HEK293 (cell line): ENCODE results near the gene WDR47.

Source experiments
- CTCF ChIA-PET: fragments of 350-600 bp; formaldehyde crosslinking; extraction: SDS; loops from one replicate; lab custom pipeline; 2021; ENCODE audit warnings: antibody characterized with exemption; lab: Yijun Ruan, JAX
- POLR2A ChIA-PET: fragments of 300-600 bp; formaldehyde crosslinking; extraction: SDS; loops from one replicate; lab custom pipeline; 2020; ENCODE audit warnings: antibody characterized with exemption, inconsistent platforms; lab: Yijun Ruan, JAX
- H3K27ac ChIP-seq: fragments of 200-500 bp; sonication (Bioruptor generic); 2 replicates; pipeline ENCODE4 v1.5.1; 2014; ENCODE audit warnings: low read depth, low read length, control low read depth, inconsistent platforms; ENCODE audit errors: extremely low read depth
- H3K36me3 ChIP-seq, 2 experiments: fragments of 200-500 bp in 1 of 2; sonication (Bioruptor generic) in 1 of 2; 1 replicate in 1 of 2; 2 replicates in 1 of 2; pipeline ENCODE4 v1.5.1; 2014 to 2017; ENCODE audit warnings: inconsistent platforms in 2 of 2, low read length in 2 of 2; ENCODE audit not compliant: control insufficient read depth in 2 of 2, insufficient read depth in 1 of 2
- H3K4me1 ChIP-seq: fragments of 200-500 bp; sonication (Bioruptor generic); 2 replicates; pipeline ENCODE4 v1.5.1; 2014; ENCODE audit warnings: mild to moderate bottlenecking, low read length, inconsistent platforms; ENCODE audit not compliant: control insufficient read depth, insufficient read depth
- H3K4me3 ChIP-seq: 2 replicates; pipeline ENCODE4 v1.5.1; 2011; ENCODE audit warnings: low read depth, mild to moderate bottlenecking, control low read depth, low read length, moderate library complexity
- H3K9me3 ChIP-seq: fragments of 200-500 bp; sonication (Bioruptor generic); 2 replicates; pipeline ENCODE4 v1.5.1; 2014; ENCODE audit warnings: low read depth, low read length, inconsistent platforms; ENCODE audit not compliant: control insufficient read depth, insufficient read depth
- MEIS1 ChIP-seq: sonication (generic); formaldehyde crosslinking; IDR thresholded peaks from 2 replicates; pipeline ENCODE4 v1.8.1; 2022; ENCODE audit warnings: missing genetic modification reagents, mild to moderate bottlenecking, borderline replicate concordance
- OSR2 ChIP-seq: fragments of 450-650 bp; formaldehyde crosslinking; IDR thresholded peaks from 2 replicates; pipeline ENCODE4 v1.5.1; 2016; ENCODE audit warnings: missing biosample characterization, missing genetic modification characterization
- PATZ1 ChIP-seq: fragments of 450-650 bp; formaldehyde crosslinking; IDR thresholded peaks from 2 replicates; pipeline ENCODE4 v1.5.1; 2016; ENCODE audit warnings: missing biosample characterization, missing genetic modification characterization
- PRDM1 ChIP-seq: fragments of 450-650 bp; formaldehyde crosslinking; IDR thresholded peaks from 2 replicates; pipeline ENCODE4; 2016; ENCODE audit warnings: missing biosample characterization, missing genetic modification characterization
- PRDM10 ChIP-seq: fragments of 450-650 bp; formaldehyde crosslinking; IDR thresholded peaks from 2 replicates; pipeline ENCODE4 v1.5.1; 2016; ENCODE audit warnings: missing biosample characterization, missing genetic modification characterization
- SALL2 ChIP-seq: fragments of 450-650 bp; formaldehyde crosslinking; IDR thresholded peaks from 2 replicates; pipeline ENCODE4 v1.5.0; 2017; ENCODE audit warnings: missing biosample characterization, mild to moderate bottlenecking, missing genetic modification characterization, borderline replicate concordance
- SCRT2 ChIP-seq: fragments of 450-650 bp; formaldehyde crosslinking; IDR thresholded peaks from 2 replicates; pipeline ENCODE4 v1.5.1; 2016; ENCODE audit warnings: missing biosample characterization, missing genetic modification characterization
- SP3 ChIP-seq: fragments of 450-650 bp; formaldehyde crosslinking; IDR thresholded peaks from 2 replicates; pipeline ENCODE4 v1.5.1; 2016; ENCODE audit warnings: missing biosample characterization, missing genetic modification characterization
- ZBTB8A ChIP-seq: fragments of 450-650 bp; formaldehyde crosslinking; IDR thresholded peaks from 2 replicates; pipeline ENCODE4 v1.5.1; 2016; ENCODE audit warnings: missing biosample characterization, missing genetic modification characterization
- ZNF112 ChIP-seq: fragments of 450-650 bp; formaldehyde crosslinking; IDR thresholded peaks from 2 replicates; pipeline ENCODE4 v1.5.0; 2017; ENCODE audit warnings: missing biosample characterization, missing genetic modification characterization
- ZNF121 ChIP-seq: fragments of 450-650 bp; formaldehyde crosslinking; IDR thresholded peaks from 2 replicates; pipeline ENCODE4 v1.5.1; 2016; ENCODE audit warnings: missing biosample characterization, missing genetic modification characterization
- ZNF132 ChIP-seq: fragments of 450-650 bp; formaldehyde crosslinking; IDR thresholded peaks from 2 replicates; pipeline ENCODE4 v1.5.1; 2017; ENCODE audit warnings: missing biosample characterization, missing genetic modification characterization, borderline replicate concordance
- ZNF169 ChIP-seq: fragments of 450-650 bp; formaldehyde crosslinking; IDR thresholded peaks from 2 replicates; pipeline ENCODE4 v1.5.1; 2016; ENCODE audit warnings: missing biosample characterization, missing genetic modification characterization
- ZNF184 ChIP-seq: fragments of 450-650 bp; IDR thresholded peaks from 2 replicates; pipeline ENCODE4 v1.5.1; 2018; ENCODE audit warnings: missing biosample characterization, mild to moderate bottlenecking, missing genetic modification characterization
- ZNF37A ChIP-seq: fragments of 450-650 bp; IDR thresholded peaks from 2 replicates; pipeline ENCODE4 v1.5.1; 2018; ENCODE audit warnings: missing biosample characterization, missing genetic modification characterization
- ZNF585B ChIP-seq: fragments of 450-650 bp; formaldehyde crosslinking; IDR thresholded peaks from 2 replicates; pipeline ENCODE4 v1.5.1; 2016; ENCODE audit warnings: missing biosample characterization, missing genetic modification characterization
- ZNF621 ChIP-seq: fragments of 450-650 bp; formaldehyde crosslinking; IDR thresholded peaks from 2 replicates; pipeline ENCODE4 v1.5.1; 2017; ENCODE audit warnings: missing biosample characterization, missing genetic modification characterization
- ZNF768 ChIP-seq: fragments of 450-650 bp; formaldehyde crosslinking; IDR thresholded peaks from 2 replicates; pipeline ENCODE4 v1.5.1; 2018; ENCODE audit warnings: missing biosample characterization, mild to moderate bottlenecking, missing genetic modification characterization
- ZNF843 ChIP-seq: fragments of 450-650 bp; formaldehyde crosslinking; IDR thresholded peaks from 2 replicates; pipeline ENCODE4 v1.5.1; 2016; ENCODE audit warnings: missing biosample characterization, missing genetic modification characterization

WDR47 gene

GRCh38 chr1:109060707-109061106 is 18.8 kb upstream of the WDR47 start:
- ChIA-PET POLR2A (interaction anchor here (1.2 kb wide), 2 partner anchors 15 to 19 kb away, joined by 4 read pairs; partner anchors contain the start of genes TAF13 and WDR47), CTCF (interaction anchor here (0.7 kb wide), 3 partner anchors 39 to 1417 kb away, joined by 3 read pairs; no protein-coding TSS in a partner anchor)
- H3K27ac ChIP-seq, result no peak overlapping the region
- peaks cover 29 to 31% of the 10 kb centered on the region in 2 experiments; a peak in 2 of 3 replicates for H3K36me3 ChIP-seq
- H3K9me3 ChIP-seq, result no peaks in the 10 kb centered on the region
- H3K4me3 ChIP-seq, result no peak overlapping the region
- TF ChIP-seq SCRT2 (tag by site-specific recombination) (no peak), ZNF132 (tag by site-specific recombination) (no peak), OSR2 (no peak), PRDM1 (tag by site-specific recombination) (no peak), PATZ1 (tag by site-specific recombination) (no peak), ZNF37A (tag by site-specific recombination) (no peak), ZNF585B (tag by site-specific recombination) (no peak), ZBTB8A (tag by site-specific recombination) (no peak), SALL2 (tag by site-specific recombination) (no peak), PRDM10 (tag by site-specific recombination) (no peak), ZNF621 (no peak), SP3 (tag by site-specific recombination) (no peak), ZNF112 (tag by site-specific recombination) (no peak), ZNF184 (no peak), ZNF768 (tag by site-specific recombination) (no peak)
- no peaks in the 10 kb centered on the region for H3K4me1 ChIP-seq

GRCh38 chr1:109059026-109059425 is 17.1 kb upstream of the WDR47 start:
- no peak overlapping the region for H3K27ac ChIP-seq
- H3K4me3 ChIP-seq, result no peak overlapping the region
- no peaks in the 10 kb centered on the region for H3K4me1 ChIP-seq
- CTCF ChIA-PET, result no interaction called here
- H3K36me3 ChIP-seq, result peaks cover 14 to 15% of the 10 kb centered on the region in 2 experiments; a peak in 2 of 3 replicates
- POLR2A ChIA-PET, result interaction anchor here (1.8 kb wide), 1 partner anchor 17 kb away, joined by 7 read pairs; the partner anchor contains the start of gene WDR47
- no peaks in the 10 kb centered on the region for H3K9me3 ChIP-seq
- TF ChIP-seq MEIS1 (CRISPR knock-in tag), result no peak
- no peak for TF ChIP-seq ZNF132 (tag by site-specific recombination)
- TF ChIP-seq ZNF843 (tag by site-specific recombination), result no peak
- TF ChIP-seq ZNF169 (tag by site-specific recombination), result no peak
- peak; percentile 72 for TF ChIP-seq ZNF121 (tag by site-specific recombination)
- TF ChIP-seq, all 188 proteins: peak for 1
